ENCODE data around the gene FLOT1. TPM values are rescaled to one million over a fixed set of nuclear protein-coding genes. Genes with fewer than 3 reads are reported as not detected.

Gene FLOT1
- total and polyA plus RNA-seq, 2 donors from 2014 or later = 227 to 317 TPM

DNA sequence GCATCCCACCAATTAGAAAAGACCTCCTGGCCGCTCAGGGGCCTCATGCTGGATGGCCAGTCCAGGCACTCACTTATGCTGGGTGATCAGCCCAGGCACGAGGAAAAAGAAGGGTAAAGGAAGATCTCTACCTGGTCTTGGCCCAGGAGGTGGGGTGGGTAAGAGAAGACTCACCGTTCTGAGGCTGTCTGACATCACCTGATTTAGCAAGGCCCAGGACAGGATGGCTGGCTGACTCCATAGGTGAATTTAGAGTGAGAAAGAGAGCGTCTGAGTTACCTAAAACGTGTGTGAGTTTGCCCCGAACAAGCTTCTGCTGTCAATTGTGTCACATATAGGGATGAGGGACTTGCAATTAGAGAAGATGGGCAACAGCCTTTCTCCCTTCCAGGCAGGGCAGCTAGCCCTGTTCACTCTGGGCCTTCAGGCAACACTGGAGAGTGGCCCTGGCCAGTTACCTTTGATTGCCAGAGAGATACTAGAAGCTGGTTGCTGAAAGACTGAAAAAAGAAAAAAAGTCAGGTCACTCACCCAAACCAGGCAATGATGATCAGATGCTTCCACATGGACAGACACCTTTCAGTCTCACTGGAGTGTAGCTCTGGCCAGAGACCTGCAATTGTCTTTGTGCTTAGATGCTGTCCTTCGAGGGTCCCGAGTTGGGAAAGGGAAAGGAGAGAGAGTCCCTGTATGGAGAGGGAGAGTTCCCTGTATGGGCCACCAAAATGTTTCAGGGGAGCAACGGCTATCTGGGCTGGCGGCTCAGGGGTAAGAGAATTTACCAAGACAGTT is 37.6 kb upstream of the FLOT1 start:
- no peak for FAIRE-seq
- H3K4me3 ChIP-seq (ENCODE audit: low read length in 3 of 3) = no peak overlapping the region
- no peaks in the 10 kb centered on the region for H3K36me3 ChIP-seq (ENCODE audit: control insufficient read depth in 2 of 3, insufficient read depth in 3 of 3, low read length in 3 of 3)
- H3K27ac ChIP-seq (ENCODE audit: low read depth in 2 of 2, low read length in 2 of 2) = peak overlapping the region; percentile 43 to 47
- no peak for DNase-seq
- peaks cover 5 to 25% (median 22%) of the 10 kb centered on the region in 3 donors for H3K4me1 ChIP-seq (ENCODE audit: control insufficient read depth in 2 of 3, insufficient read depth in 2 of 3, low read depth in 1 of 3, low read length in 3 of 3)
- H3K9me3 ChIP-seq (ENCODE audit: control insufficient read depth in 2 of 3, insufficient read depth in 1 of 3, low read length in 3 of 3) = no peaks in the 10 kb centered on the region
- TF ChIP-seq, protein P1, sequence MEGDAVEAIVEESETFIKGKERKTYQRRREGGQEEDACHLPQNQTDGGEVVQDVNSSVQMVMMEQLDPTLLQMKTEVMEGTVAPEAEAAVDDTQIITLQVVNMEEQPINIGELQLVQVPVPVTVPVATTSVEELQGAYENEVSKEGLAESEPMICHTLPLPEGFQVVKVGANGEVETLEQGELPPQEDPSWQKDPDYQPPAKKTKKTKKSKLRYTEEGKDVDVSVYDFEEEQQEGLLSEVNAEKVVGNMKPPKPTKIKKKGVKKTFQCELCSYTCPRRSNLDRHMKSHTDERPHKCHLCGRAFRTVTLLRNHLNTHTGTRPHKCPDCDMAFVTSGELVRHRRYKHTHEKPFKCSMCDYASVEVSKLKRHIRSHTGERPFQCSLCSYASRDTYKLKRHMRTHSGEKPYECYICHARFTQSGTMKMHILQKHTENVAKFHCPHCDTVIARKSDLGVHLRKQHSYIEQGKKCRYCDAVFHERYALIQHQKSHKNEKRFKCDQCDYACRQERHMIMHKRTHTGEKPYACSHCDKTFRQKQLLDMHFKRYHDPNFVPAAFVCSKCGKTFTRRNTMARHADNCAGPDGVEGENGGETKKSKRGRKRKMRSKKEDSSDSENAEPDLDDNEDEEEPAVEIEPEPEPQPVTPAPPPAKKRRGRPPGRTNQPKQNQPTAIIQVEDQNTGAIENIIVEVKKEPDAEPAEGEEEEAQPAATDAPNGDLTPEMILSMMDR (IDR thresholded peaks at IDR 0.05; ENCODE audit: borderline replicate concordance, extremely low read depth, insufficient read depth) = no peak
- intact Hi-C loops (cut with DNase I) = no loop called here
- peak overlapping the region in 1 of 3 donors; percentile 22 for H3K9ac ChIP-seq (ENCODE audit: low read length in 3 of 3)
- H3K27me3 ChIP-seq (ENCODE audit: control insufficient read depth, insufficient read depth, low read length) = no peaks in the 10 kb centered on the region

DNA sequence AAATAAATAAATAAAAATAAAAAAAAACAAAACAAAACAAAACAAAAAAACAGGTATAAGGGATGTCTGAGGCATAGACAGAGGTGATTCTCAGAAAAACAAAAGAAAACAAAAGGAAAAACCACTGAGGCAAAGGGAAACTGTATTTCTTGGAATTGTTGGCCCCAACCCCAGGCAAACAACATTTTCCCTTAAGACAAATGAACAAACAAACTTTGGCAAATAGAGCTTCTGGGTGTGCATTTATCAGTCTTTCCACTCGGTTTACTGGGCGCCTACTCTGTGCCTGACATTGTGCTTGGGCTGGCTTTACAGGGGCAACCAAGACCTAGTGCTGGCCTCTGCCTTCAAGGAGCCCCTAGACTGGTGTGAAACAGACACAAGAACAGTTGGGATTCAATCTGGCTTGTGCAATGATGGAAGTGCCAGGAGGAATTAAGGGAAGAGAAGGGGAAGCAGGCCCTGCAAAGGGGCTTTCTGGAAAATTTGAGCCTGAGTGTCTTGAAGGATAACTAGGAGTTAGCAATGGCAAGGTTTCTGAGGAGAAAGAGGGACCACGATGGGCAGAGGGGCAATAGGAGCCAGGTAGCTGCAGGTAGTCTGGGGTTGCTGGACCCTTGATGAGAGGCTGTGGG is 35.6 kb upstream of the FLOT1 start:
- H3K9ac ChIP-seq (ENCODE audit: low read length in 3 of 3) = no peak overlapping the region
- DNase-seq = no peak
- H3K27ac ChIP-seq (ENCODE audit: low read depth in 2 of 2, low read length in 2 of 2) = peak overlapping the region in 1 of 2 donors; percentile 8
- H3K4me1 ChIP-seq (ENCODE audit: control insufficient read depth in 2 of 3, insufficient read depth in 2 of 3, low read depth in 1 of 3, low read length in 3 of 3) = peaks cover 5 to 25% (median 22%) of the 10 kb centered on the region in 3 donors
- no peak overlapping the region for H3K4me3 ChIP-seq (ENCODE audit: low read length in 3 of 3)
- FAIRE-seq = no peak
- TF ChIP-seq, protein P1 (IDR thresholded peaks at IDR 0.05; ENCODE audit: borderline replicate concordance, extremely low read depth, insufficient read depth) = no peak
- no peaks in the 10 kb centered on the region for H3K27me3 ChIP-seq (ENCODE audit: control insufficient read depth, insufficient read depth, low read length)
- intact Hi-C loops (cut with DNase I) = no loop called here
- H3K9me3 ChIP-seq (ENCODE audit: control insufficient read depth in 2 of 3, insufficient read depth in 1 of 3, low read length in 3 of 3) = no peaks in the 10 kb centered on the region
- H3K36me3 ChIP-seq (ENCODE audit: control insufficient read depth in 2 of 3, insufficient read depth in 3 of 3, low read length in 3 of 3) = no peaks in the 10 kb centered on the region

DNA sequence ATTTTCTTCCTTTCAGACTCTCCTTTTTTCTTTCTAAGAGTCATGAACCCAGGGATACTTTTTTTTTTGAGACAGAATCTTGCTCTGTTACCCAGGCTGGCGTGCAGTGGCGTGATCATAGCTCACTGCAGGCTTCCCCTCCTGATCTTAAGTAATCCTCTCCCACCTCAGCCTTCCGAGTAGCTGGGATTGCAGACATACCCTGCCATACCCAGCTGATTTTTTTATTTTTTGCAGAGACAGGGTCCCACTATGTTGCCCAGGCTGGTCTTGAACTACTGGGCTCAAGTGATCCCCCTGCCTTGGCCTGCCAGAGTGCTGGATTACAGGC is 34.6 kb upstream of the FLOT1 start:
- intact Hi-C loops (cut with DNase I) = no loop called here
- Histone ChIP-seq H3K9me3 (ENCODE audit: control insufficient read depth in 2 of 3, insufficient read depth in 1 of 3, low read length in 3 of 3) (no peaks in the 10 kb centered on the region), H3K27ac (ENCODE audit: low read depth in 2 of 2, low read length in 2 of 2) (no peak overlapping the region), H3K9ac (ENCODE audit: low read length in 3 of 3) (no peak overlapping the region), H3K4me3 (ENCODE audit: low read length in 3 of 3) (no peak overlapping the region), H3K27me3 (ENCODE audit: control insufficient read depth, insufficient read depth, low read length) (no peaks in the 10 kb centered on the region), H3K36me3 (ENCODE audit: control insufficient read depth in 2 of 3, insufficient read depth in 3 of 3, low read length in 3 of 3) (no peaks in the 10 kb centered on the region), H3K4me1 (ENCODE audit: control insufficient read depth in 2 of 3, insufficient read depth in 2 of 3, low read depth in 1 of 3, low read length in 3 of 3) (peaks cover 1 to 21% (median 17%) of the 10 kb centered on the region in 3 donors)
- DNase-seq (no peak), FAIRE-seq (no peak)
- TF ChIP-seq, protein P1 (IDR thresholded peaks at IDR 0.05; ENCODE audit: borderline replicate concordance, extremely low read depth, insufficient read depth) = no peak

Measured in kidney (tissue), 14 donors.